CD14-positive monocyte (primary cell): ENCODE data around the gene MXD4. TPM values are rescaled to one million over a fixed set of nuclear protein-coding genes. Genes with fewer than 3 reads are reported as not detected.
"Not testable (repeated sequence)": the region's sequence is repeated elsewhere in the genome, so short reads cannot be mapped to it uniquely, and the experiment has no call there.

Experiments
- DNase-seq, 3 donors: peaks; one replicate each; pipeline ENCODE4 v3.0.0-alpha.2; 2011 to 2022
- H2AFZ ChIP-seq: 2 replicates; pipeline ENCODE4 v1.6.0; 2012; ENCODE audit warnings: mild to moderate bottlenecking, low read depth, low read length, inconsistent platforms; ENCODE audit not compliant: insufficient read depth, poor library complexity, severe bottlenecking
- H3K27ac ChIP-seq, 2 donors: 1 replicate in 1 of 2; 2 replicates in 1 of 2; pipeline ENCODE4 v1.5.1; 2012 to 2013; ENCODE audit warnings: low read length in 2 of 2, control low read depth in 1 of 2, inconsistent platforms in 1 of 2, low read depth in 1 of 2, mild to moderate bottlenecking in 1 of 2
- H3K27me3 ChIP-seq, 2 donors: one replicate each; pipeline versions ENCODE4 v1.6.0 to v1.6.1; 2011 to 2013; ENCODE audit warnings: low read length in 2 of 2; ENCODE audit not compliant: control insufficient read depth in 2 of 2, insufficient read depth in 2 of 2
- H3K36me3 ChIP-seq, 2 donors: replicated peaks in 1 of 2; 1 replicate in 1 of 2; 2 replicates in 1 of 2; pipeline versions ENCODE4 v1.5.1 to v1.6.1; 2012 to 2013; ENCODE audit warnings: low read length in 2 of 2, control low read depth in 1 of 2, inconsistent platforms in 1 of 2, mild to moderate bottlenecking in 1 of 2; ENCODE audit not compliant: insufficient read depth in 2 of 2, control insufficient read depth in 1 of 2
- H3K4me1 ChIP-seq, 2 donors: 1 replicate in 1 of 2; 2 replicates in 1 of 2; pipeline versions ENCODE4 v1.5.1 to v1.6.1; 2012 to 2013; ENCODE audit warnings: low read length in 2 of 2, control low read depth in 1 of 2, inconsistent platforms in 1 of 2, mild to moderate bottlenecking in 1 of 2, moderate library complexity in 1 of 2; ENCODE audit not compliant: insufficient read depth in 2 of 2, control insufficient read depth in 1 of 2
- H3K4me2 ChIP-seq: replicated peaks from 2 replicates; pipeline ENCODE3; 2012; ENCODE audit warnings: low read length, moderate library complexity, mild to moderate bottlenecking; ENCODE audit not compliant: poor library complexity, severe bottlenecking; ENCODE audit errors: extremely low read depth
- H3K4me3 ChIP-seq, 3 experiments: fragments of 200-600 bp in 1 of 3; sonication (generic) in 1 of 3; replicated peaks in 1 of 3; 1 replicate in 2 of 3; 2 replicates in 1 of 3; pipeline ENCODE4 v1.5.1; 2011 to 2013; ENCODE audit warnings: low read length in 3 of 3, mild to moderate bottlenecking in 3 of 3, control low read depth in 2 of 3, low read depth in 2 of 3, inconsistent platforms in 1 of 3, moderate library complexity in 1 of 3
- H3K79me2 ChIP-seq: 2 replicates; pipeline ENCODE4 v1.6.0; 2012; ENCODE audit warnings: mild to moderate bottlenecking, control low read depth, inconsistent platforms, low read length, moderate library complexity; ENCODE audit not compliant: insufficient read depth
- H3K9ac ChIP-seq: 2 replicates; pipeline ENCODE4 v1.6.0; 2017; ENCODE audit warnings: low read length, mild to moderate bottlenecking; ENCODE audit not compliant: insufficient read depth, poor library complexity, severe bottlenecking
- H3K9me3 ChIP-seq, 2 donors: replicated peaks in 1 of 2; 1 replicate in 1 of 2; 2 replicates in 1 of 2; pipeline versions ENCODE4 v1.5.1 to v1.6.1; 2012 to 2013; ENCODE audit warnings: low read length in 2 of 2, control low read depth in 1 of 2; ENCODE audit not compliant: control insufficient read depth in 1 of 2, insufficient read depth in 1 of 2
- H4K20me1 ChIP-seq: 2 replicates; pipeline ENCODE4 v1.6.0; 2012; ENCODE audit warnings: mild to moderate bottlenecking, low read length, control low read depth, moderate library complexity; ENCODE audit not compliant: insufficient read depth
- H3K27ac Mint-ChIP-seq, 7 donors: one replicate each; pipeline ENCODE4 v1.8.0; 2020; ENCODE audit warnings: mild to moderate bottlenecking in 7 of 7, mixed read lengths in 7 of 7, moderate library complexity in 6 of 7, inconsistent platforms in 2 of 7
- H3K27me3 Mint-ChIP-seq, 3 donors: one replicate each; pipeline ENCODE4 v1.8.0; 2021 to 2022; ENCODE audit warnings: low read depth in 3 of 3, mild to moderate bottlenecking in 3 of 3, mixed read lengths in 3 of 3, moderate library complexity in 3 of 3, inconsistent platforms in 1 of 3
- H3K36me3 Mint-ChIP-seq, 2 donors: one replicate each; pipeline ENCODE4 v1.8.0; 2020; ENCODE audit warnings: mixed read lengths in 2 of 2, inconsistent platforms in 1 of 2, mild to moderate bottlenecking in 1 of 2
- H3K4me1 Mint-ChIP-seq: one replicate; pipeline ENCODE4 v1.8.0; 2020; ENCODE audit warnings: mild to moderate bottlenecking, mixed read lengths
- H3K4me3 Mint-ChIP-seq, 2 donors: one replicate each; pipeline ENCODE4 v1.8.0; 2020; ENCODE audit warnings: mild to moderate bottlenecking in 2 of 2, mixed read lengths in 2 of 2, moderate library complexity in 1 of 2
- H3K9me3 Mint-ChIP-seq, 7 donors: one replicate each; pipeline ENCODE4 v1.8.0; 2020 to 2022; ENCODE audit warnings: mixed read lengths in 7 of 7, mild to moderate bottlenecking in 6 of 7, moderate library complexity in 6 of 7, inconsistent platforms in 2 of 7
- WGBS: methylation state at CpG from one replicate; pipeline ENCODE4 v1.1.5; 2013; ENCODE audit warnings: missing lambda C conversion rate; ENCODE audit not compliant: insufficient coverage; 5-methylcytosine and 5-hydroxymethylcytosine counted together
- intact Hi-C, 2 donors: fragments of 100-400 bp; cut with micrococcal nuclease; formaldehyde crosslinking; loops; one replicate each; pipeline versions ENCODE4 v1.15.0 to v1.15.1; 2023
- polyA plus RNA-seq, 3 donors: library from polyadenylated mRNA; depleted of rRNA in 1 of 3; unstranded in 2 of 3; stranded (reverse) in 1 of 3; fragments of 300-500 nt in 2 of 3; fragments of >200 nt in 1 of 3; fragmentation: Illumina TruSeq in 2 of 3; gene quantifications; 1 replicate in 2 of 3; 2 replicates in 1 of 3; pipeline ENCODE4 v1.2.3, GENCODE V29; 2012 to 2021
- small RNA-seq: library from RNA; depleted of rRNA; stranded (forward); fragments of <200 nt; gene quantifications from one replicate; pipeline ENCODE3, GENCODE V24; 2012; ENCODE audit warnings: low read depth; ENCODE audit not compliant: insufficient read length
- TF ChIP-seq, protein P1 (sequence below): fragments of 200-600 bp; IDR thresholded peaks from one replicate; pipeline ENCODE4 v1.8.0; 2022; ENCODE audit warnings: antibody characterized with exemption, mild to moderate bottlenecking

The MXD4 gene
- polyA plus RNA-seq, 3 donors = 24.5 to 39.4 (median 35.9) TPM

- Histone ChIP-seq H4K20me1 (no peaks in the 10 kb centered on the region), H3K9me3 (no peaks in the 10 kb centered on the region), H3K36me3 (no peaks in the 10 kb centered on the region), H3K4me2 (no peak overlapping the region), H2AFZ (no peak overlapping the region), H3K27ac (no peak overlapping the region), H3K27me3 (no peaks in the 10 kb centered on the region), H3K4me3 (no peak overlapping the region), H3K79me2 (no peaks in the 10 kb centered on the region), H3K4me1 (no peaks in the 10 kb centered on the region), H3K9ac (no peak overlapping the region)
- no peak for DNase-seq
- Mint-ChIP-seq H3K4me1 (no peaks in the 10 kb centered on the region), H3K27me3 (peaks cover 0 to 3% (median 3%) of the 10 kb centered on the region in 3 donors), H3K4me3 (no peak overlapping the region), H3K27ac (no peak overlapping the region), H3K9me3 (no peaks in the 10 kb centered on the region), H3K36me3 (no peaks in the 10 kb centered on the region)
- TF ChIP-seq, protein P1, sequence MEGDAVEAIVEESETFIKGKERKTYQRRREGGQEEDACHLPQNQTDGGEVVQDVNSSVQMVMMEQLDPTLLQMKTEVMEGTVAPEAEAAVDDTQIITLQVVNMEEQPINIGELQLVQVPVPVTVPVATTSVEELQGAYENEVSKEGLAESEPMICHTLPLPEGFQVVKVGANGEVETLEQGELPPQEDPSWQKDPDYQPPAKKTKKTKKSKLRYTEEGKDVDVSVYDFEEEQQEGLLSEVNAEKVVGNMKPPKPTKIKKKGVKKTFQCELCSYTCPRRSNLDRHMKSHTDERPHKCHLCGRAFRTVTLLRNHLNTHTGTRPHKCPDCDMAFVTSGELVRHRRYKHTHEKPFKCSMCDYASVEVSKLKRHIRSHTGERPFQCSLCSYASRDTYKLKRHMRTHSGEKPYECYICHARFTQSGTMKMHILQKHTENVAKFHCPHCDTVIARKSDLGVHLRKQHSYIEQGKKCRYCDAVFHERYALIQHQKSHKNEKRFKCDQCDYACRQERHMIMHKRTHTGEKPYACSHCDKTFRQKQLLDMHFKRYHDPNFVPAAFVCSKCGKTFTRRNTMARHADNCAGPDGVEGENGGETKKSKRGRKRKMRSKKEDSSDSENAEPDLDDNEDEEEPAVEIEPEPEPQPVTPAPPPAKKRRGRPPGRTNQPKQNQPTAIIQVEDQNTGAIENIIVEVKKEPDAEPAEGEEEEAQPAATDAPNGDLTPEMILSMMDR = no peak
- intact Hi-C loops = no loop called here
- no CpG with 5 or more reads among the region's 1 CpG for WGBS
These were observed 49.1 kb downstream of the MXD4 start for GRCh38 chr4:2212831-2213230.

- H3K27ac ChIP-seq, H3K27me3 ChIP-seq, H3K27me3 Mint-ChIP-seq, H3K27ac Mint-ChIP-seq, DNase-seq, H3K9ac ChIP-seq, H3K4me1 Mint-ChIP-seq, H3K9me3 ChIP-seq, H3K4me1 ChIP-seq, H3K4me3 ChIP-seq, H3K36me3 ChIP-seq, H3K79me2 ChIP-seq, intact Hi-C loops, H3K4me3 Mint-ChIP-seq, H3K4me2 ChIP-seq, H3K9me3 Mint-ChIP-seq, H2AFZ ChIP-seq, H4K20me1 ChIP-seq: not testable (repeated sequence)
- peaks cover 7 to 12% of the 10 kb centered on the region in 2 donors for H3K36me3 Mint-ChIP-seq
- WGBS = no CpG with 5 or more reads among the region's 1 CpG
These were observed 59.1 kb downstream of the MXD4 start for GRCh38 chr4:2202789-2203188.

Small RNA genes lying within 50 kb of the gene (small RNA-seq; reads per million reads assigned to genes)
- not detected for gene COX6B1P5

Other genes starting within 250 kb of the MXD4 start
- gene NAT8L, start 202.8 kb downstream of the MXD4 start, polyA plus RNA-seq = under 1 TPM in 1 of 3 donors, not detected in 2; 0.01 TPM
- 1 to 10 TPM; 4.4 to 5.5 (median 5.0) TPM for gene HAUS3, start 20.0 kb downstream of the MXD4 start, polyA plus RNA-seq
- gene POLN, start 20.0 kb downstream of the MXD4 start, polyA plus RNA-seq = under 1 TPM; 0.08 to 0.33 (median 0.28) TPM
- gene ZFYVE28, start 156.5 kb upstream of the MXD4 start, polyA plus RNA-seq = 1 to 10 TPM; 1.0 to 4.4 (median 1.1) TPM
- under 1 TPM in 2 of 3 donors, not detected in 1; 0.15 to 0.27 TPM for gene CFAP99, start 156.8 kb upstream of the MXD4 start, polyA plus RNA-seq
- gene RNF4, start 207.0 kb upstream of the MXD4 start, polyA plus RNA-seq = 10 to 100 TPM; 28.8 to 41.3 (median 37.0) TPM